SK-N-SH (cell line): ENCODE measurements around the gene ENTPD2. TPM values are rescaled to one million over a fixed set of nuclear protein-coding genes. Genes with fewer than 3 reads are reported as not detected.

Source experiments
- CTCF ChIA-PET: fragments of 300-600, 350-600 bp; formaldehyde crosslinking; extraction: SDS; loops from one replicate; lab custom pipeline; 2021; lab: Yijun Ruan, JAX
- POLR2A ChIA-PET: fragments of 350-600 bp; sonication (Branson Sonifier 250); formaldehyde crosslinking; extraction: SDS; loops from one replicate; lab custom pipeline; 2020; ENCODE audit warnings: antibody characterized with exemption, inconsistent platforms; lab: Yijun Ruan, JAX
- DNase-seq: peaks from one replicate; pipeline ENCODE4 v3.0.0; 2012
- H2AFZ ChIP-seq: fragments of 200-600 bp; sonication (generic); 2 replicates; pipeline ENCODE4 v1.8.1; 2016; ENCODE audit warnings: antibody characterized with exemption, mild to moderate bottlenecking, low read depth
- H3F3A ChIP-seq: fragments of 200-600 bp; sonication (generic); replicated peaks from 2 replicates; pipeline ENCODE3; 2016; ENCODE audit warnings: antibody characterized with exemption, mild to moderate bottlenecking; ENCODE audit not compliant: insufficient read depth
- H3K27ac ChIP-seq, 2 experiments: fragments of 200-500 bp in 1 of 2; fragments of 200-600 bp in 1 of 2; sonication (Bioruptor generic) in 1 of 2; sonication (generic), shearing (Covaris generic) in 1 of 2; 2 replicates each; pipeline versions ENCODE4 v1.5.1 to v1.6.1; 2014 to 2016; ENCODE audit warnings: low read depth in 2 of 2, inconsistent platforms in 1 of 2, low read length in 1 of 2, mild to moderate bottlenecking in 1 of 2, mixed read lengths in 1 of 2
- H3K27me3 ChIP-seq: fragments of 200-600 bp; sonication (generic), shearing (Covaris generic); 2 replicates; pipeline ENCODE4 v1.6.1; 2016; ENCODE audit warnings: mixed run types; ENCODE audit not compliant: insufficient read depth
- H3K36me3 ChIP-seq, 2 experiments: fragments of 200-500 bp in 1 of 2; fragments of 200-600 bp in 1 of 2; sonication (Bioruptor generic) in 1 of 2; sonication (generic) in 1 of 2; replicated peaks in 1 of 2; 2 replicates each; pipeline versions ENCODE3 to v1.5.1; 2014 to 2016; ENCODE audit warnings: low read length in 1 of 2, mild to moderate bottlenecking in 1 of 2; ENCODE audit not compliant: insufficient read depth in 2 of 2, control insufficient read depth in 1 of 2
- H3K4me1 ChIP-seq, 2 experiments: fragments of 200-500 bp in 1 of 2; fragments of 200-600 bp in 1 of 2; sonication (Bioruptor generic) in 1 of 2; sonication (generic), shearing (Covaris generic) in 1 of 2; 2 replicates each; pipeline versions ENCODE4 v1.5.1 to v1.6.1; 2014 to 2016; ENCODE audit warnings: low read depth in 1 of 2, low read length in 1 of 2, mixed run types in 1 of 2; ENCODE audit not compliant: insufficient read depth in 2 of 2, control insufficient read depth in 1 of 2
- H3K4me2 ChIP-seq: fragments of 200-600 bp; sonication (generic), shearing (Covaris generic); 2 replicates; pipeline ENCODE4 v1.6.1; 2017; ENCODE audit warnings: mixed run types
- H3K4me3 ChIP-seq, 2 experiments: fragments of 200-500 bp in 1 of 2; fragments of 200-600 bp in 1 of 2; sonication (Bioruptor generic) in 1 of 2; sonication (generic), shearing (Covaris generic) in 1 of 2; 2 replicates each; pipeline versions ENCODE4 v1.5.1 to v1.8.1; 2014 to 2016; ENCODE audit warnings: low read depth in 2 of 2, inconsistent platforms in 1 of 2, low read length in 1 of 2, mild to moderate bottlenecking in 1 of 2, mixed read lengths in 1 of 2, moderate library complexity in 1 of 2
- H3K79me2 ChIP-seq: fragments of 200-600 bp; sonication (generic); 2 replicates; pipeline ENCODE4 v1.8.1; 2017; ENCODE audit warnings: mild to moderate bottlenecking; ENCODE audit not compliant: insufficient read depth
- H3K9ac ChIP-seq: fragments of 200-600 bp; sonication (generic); 2 replicates; pipeline ENCODE4 v1.6.1; 2017; ENCODE audit warnings: mixed run types
- H3K9me2 ChIP-seq: fragments of 200-600 bp; sonication (generic); 2 replicates; pipeline ENCODE4 v1.6.1; 2017; ENCODE audit warnings: mixed run types
- H3K9me3 ChIP-seq: fragments of 200-600 bp; sonication (generic); 2 replicates; pipeline ENCODE4 v1.6.1; 2017; ENCODE audit warnings: mixed run types, mild to moderate bottlenecking, moderate library complexity
- H4K20me1 ChIP-seq: fragments of 200-600 bp; sonication (generic); 2 replicates; pipeline ENCODE4 v1.6.1; 2017; ENCODE audit warnings: mild to moderate bottlenecking, mixed run types; ENCODE audit not compliant: insufficient read depth
- FOSL2 ChIP-seq: IDR thresholded peaks from 2 replicates; pipeline ENCODE4 v1.4.0; 2012; ENCODE audit warnings: low read depth, mild to moderate bottlenecking, moderate library complexity, borderline replicate concordance
- FOXM1 ChIP-seq: IDR thresholded peaks from 2 replicates; pipeline ENCODE4 v1.4.0; 2012; ENCODE audit warnings: low read depth, mild to moderate bottlenecking
- RAD21 ChIP-seq: IDR thresholded peaks from 2 replicates; pipeline ENCODE4 v1.6.1; 2012; ENCODE audit warnings: mild to moderate bottlenecking, low read length
- RCOR1 ChIP-seq: fragments of 150-350 bp; IDR thresholded peaks from 2 replicates; pipeline ENCODE4 v1.6.1; 2017; ENCODE audit warnings: antibody characterized with exemption, low read length
- RXRA ChIP-seq: IDR thresholded peaks from 2 replicates; pipeline ENCODE4 v1.4.0; 2012; ENCODE audit warnings: low read depth, mild to moderate bottlenecking, borderline replicate concordance
- WGBS: methylation state at CpG from one replicate; pipeline ENCODE4 v1.1.6; 2017; ENCODE audit warnings: low lambda C conversion rate; 5-methylcytosine and 5-hydroxymethylcytosine counted together
- polyA plus RNA-seq, 3 experiments: library from polyadenylated mRNA; depleted of rRNA; stranded (reverse); fragments of >200 nt; gene quantifications; 2 replicates each; pipeline ENCODE4 v1.2.3, GENCODE V29; 2012
- small RNA-seq, 7 experiments: library from RNA; depleted of rRNA; stranded (forward); fragments of <200 nt; gene quantifications; one replicate each; pipeline ENCODE3, GENCODE V24; 2012
- TF ChIP-seq, protein P1 (sequence below): IDR thresholded peaks from 2 replicates; pipeline ENCODE4; 2012
- TF ChIP-seq, protein P2 (sequence below): IDR thresholded peaks from 2 replicates; pipeline ENCODE4 v1.4.0; 2012; ENCODE audit warnings: low read depth, borderline replicate concordance
- TF ChIP-seq, protein P3 (sequence below): fragments of 200-600 bp; sonication (generic); IDR thresholded peaks from 2 replicates; pipeline ENCODE4 v1.6.1; 2017; ENCODE audit warnings: antibody characterized with exemption, mild to moderate bottlenecking, moderate library complexity
- TF ChIP-seq, protein P4 (sequence below): fragments of 150-350 bp; IDR thresholded peaks from 2 replicates; pipeline ENCODE4 v1.6.1; 2016; ENCODE audit warnings: mild to moderate bottlenecking, low read depth, low read length

The ENTPD2 gene
- polyA plus RNA-seq, 1 of the 3 experiments (the other 2 are of a cell fraction) = not detected

DNA sequence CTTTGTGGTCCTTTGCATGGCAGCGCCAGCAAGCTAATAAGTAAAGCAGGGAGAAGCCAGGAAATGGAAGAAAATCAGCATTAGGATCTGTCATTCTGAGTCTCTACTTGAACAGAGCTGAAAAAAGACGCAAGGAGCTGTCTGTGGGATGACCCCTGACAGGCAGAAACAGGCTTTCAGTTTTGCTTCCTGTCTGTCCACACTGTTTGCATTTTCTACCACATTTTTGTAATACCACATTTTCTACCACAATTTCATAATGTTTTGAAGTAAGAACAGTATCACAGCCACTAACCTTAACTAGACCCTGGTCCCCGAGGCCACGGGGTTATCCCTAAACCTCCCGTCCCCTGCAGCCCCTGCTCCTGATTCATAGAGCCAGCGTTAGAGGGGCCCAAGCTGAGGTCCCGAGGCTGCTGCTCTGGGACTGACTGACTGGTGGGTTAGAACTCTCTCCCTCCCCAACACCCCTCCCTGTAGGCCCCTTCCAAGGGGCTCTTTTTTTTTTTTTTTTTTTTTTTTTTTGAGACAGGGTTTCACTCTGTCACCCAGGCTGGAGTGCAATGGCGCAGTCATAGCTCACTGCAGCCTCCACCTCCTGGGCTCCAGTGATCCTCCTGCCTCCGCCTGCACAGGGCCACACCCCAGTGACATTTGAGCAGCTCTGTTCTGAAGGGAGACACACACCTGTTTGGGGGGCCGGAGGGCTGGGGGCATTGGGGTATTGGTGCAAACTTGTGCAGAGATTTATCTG is 53.5 kb downstream of the ENTPD2 start:
- Histone ChIP-seq H3K4me2 (no peak overlapping the region), H3K9ac (no peak overlapping the region), H3K4me1 (peaks cover 9 to 13% of the 10 kb centered on the region in 2 experiments; a peak in 3 of 4 replicates), H3K9me2 (no peaks in the 10 kb centered on the region), H3K36me3 (no peaks in the 10 kb centered on the region), H3K9me3 (no peaks in the 10 kb centered on the region), H3K4me3 (no peak overlapping the region), H3K27me3 (no peaks in the 10 kb centered on the region), H3F3A (no peaks in the 10 kb centered on the region), H3K27ac (no peak overlapping the region), H2AFZ (0 out of 2 replicates have a peak overlapping the region, but pooled peaks have one; percentile 51), H4K20me1 (no peaks in the 10 kb centered on the region), H3K79me2 (no peaks in the 10 kb centered on the region)
- ChIA-PET POLR2A (no interaction called here), CTCF (interaction anchor here (0.6 to 2.7 kb wide), 5 partner anchors 26 to 68 kb away, joined by 3 to 11 read pairs (median 7); no protein-coding TSS in a partner anchor)
- no peak for DNase-seq
- 86% methylated on average over 9 of the region's 10 CpGs for WGBS
- TF ChIP-seq, protein P1, sequence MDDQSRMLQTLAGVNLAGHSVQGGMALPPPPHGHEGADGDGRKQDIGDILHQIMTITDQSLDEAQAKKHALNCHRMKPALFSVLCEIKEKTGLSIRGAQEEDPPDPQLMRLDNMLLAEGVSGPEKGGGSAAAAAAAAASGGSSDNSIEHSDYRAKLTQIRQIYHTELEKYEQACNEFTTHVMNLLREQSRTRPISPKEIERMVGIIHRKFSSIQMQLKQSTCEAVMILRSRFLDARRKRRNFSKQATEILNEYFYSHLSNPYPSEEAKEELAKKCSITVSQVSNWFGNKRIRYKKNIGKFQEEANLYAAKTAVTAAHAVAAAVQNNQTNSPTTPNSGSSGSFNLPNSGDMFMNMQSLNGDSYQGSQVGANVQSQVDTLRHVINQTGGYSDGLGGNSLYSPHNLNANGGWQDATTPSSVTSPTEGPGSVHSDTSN = no peak
- TF ChIP-seq FOXM1 (no peak), FOSL2 (no peak), RAD21 (no peak), RXRA (no peak), RCOR1 (no peak)
- TF ChIP-seq, protein P2, sequence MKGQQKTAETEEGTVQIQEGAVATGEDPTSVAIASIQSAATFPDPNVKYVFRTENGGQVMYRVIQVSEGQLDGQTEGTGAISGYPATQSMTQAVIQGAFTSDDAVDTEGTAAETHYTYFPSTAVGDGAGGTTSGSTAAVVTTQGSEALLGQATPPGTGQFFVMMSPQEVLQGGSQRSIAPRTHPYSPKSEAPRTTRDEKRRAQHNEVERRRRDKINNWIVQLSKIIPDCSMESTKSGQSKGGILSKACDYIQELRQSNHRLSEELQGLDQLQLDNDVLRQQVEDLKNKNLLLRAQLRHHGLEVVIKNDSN = no peak
- TF ChIP-seq, protein P3, sequence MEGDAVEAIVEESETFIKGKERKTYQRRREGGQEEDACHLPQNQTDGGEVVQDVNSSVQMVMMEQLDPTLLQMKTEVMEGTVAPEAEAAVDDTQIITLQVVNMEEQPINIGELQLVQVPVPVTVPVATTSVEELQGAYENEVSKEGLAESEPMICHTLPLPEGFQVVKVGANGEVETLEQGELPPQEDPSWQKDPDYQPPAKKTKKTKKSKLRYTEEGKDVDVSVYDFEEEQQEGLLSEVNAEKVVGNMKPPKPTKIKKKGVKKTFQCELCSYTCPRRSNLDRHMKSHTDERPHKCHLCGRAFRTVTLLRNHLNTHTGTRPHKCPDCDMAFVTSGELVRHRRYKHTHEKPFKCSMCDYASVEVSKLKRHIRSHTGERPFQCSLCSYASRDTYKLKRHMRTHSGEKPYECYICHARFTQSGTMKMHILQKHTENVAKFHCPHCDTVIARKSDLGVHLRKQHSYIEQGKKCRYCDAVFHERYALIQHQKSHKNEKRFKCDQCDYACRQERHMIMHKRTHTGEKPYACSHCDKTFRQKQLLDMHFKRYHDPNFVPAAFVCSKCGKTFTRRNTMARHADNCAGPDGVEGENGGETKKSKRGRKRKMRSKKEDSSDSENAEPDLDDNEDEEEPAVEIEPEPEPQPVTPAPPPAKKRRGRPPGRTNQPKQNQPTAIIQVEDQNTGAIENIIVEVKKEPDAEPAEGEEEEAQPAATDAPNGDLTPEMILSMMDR = no peak
- TF ChIP-seq, protein P4, sequence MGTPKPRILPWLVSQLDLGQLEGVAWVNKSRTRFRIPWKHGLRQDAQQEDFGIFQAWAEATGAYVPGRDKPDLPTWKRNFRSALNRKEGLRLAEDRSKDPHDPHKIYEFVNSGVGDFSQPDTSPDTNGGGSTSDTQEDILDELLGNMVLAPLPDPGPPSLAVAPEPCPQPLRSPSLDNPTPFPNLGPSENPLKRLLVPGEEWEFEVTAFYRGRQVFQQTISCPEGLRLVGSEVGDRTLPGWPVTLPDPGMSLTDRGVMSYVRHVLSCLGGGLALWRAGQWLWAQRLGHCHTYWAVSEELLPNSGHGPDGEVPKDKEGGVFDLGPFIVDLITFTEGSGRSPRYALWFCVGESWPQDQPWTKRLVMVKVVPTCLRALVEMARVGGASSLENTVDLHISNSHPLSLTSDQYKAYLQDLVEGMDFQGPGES = no peak

Small RNA genes within 50 kb of the gene (small RNA-seq; reads per million reads assigned to genes)
- gene RF00153 = 0 reads per million in 7 experiments

Other genes with a start within 250 kb of the ENTPD2 start
- 40.0 and 43.6 TPM in 2 replicates for gene RABL6, start 246.1 kb downstream of the ENTPD2 start, polyA plus RNA-seq (2012; rRNA removed)
- 2.4 and 2.6 TPM in 2 replicates for gene AJM1, start 211.6 kb downstream of the ENTPD2 start, polyA plus RNA-seq (2012; rRNA removed)
- gene PHPT1, start 204.7 kb downstream of the ENTPD2 start, polyA plus RNA-seq (2012; rRNA removed) = 338 and 517 TPM in 2 replicates
- gene MAMDC4, start 201.7 kb downstream of the ENTPD2 start, polyA plus RNA-seq (2012; rRNA removed) = 4.2 and 5.0 TPM in 2 replicates
- 756 and 1,070 TPM in 2 replicates for gene EDF1, start 187.8 kb downstream of the ENTPD2 start, polyA plus RNA-seq (2012; rRNA removed)
- 13.3 and 15.4 TPM in 2 replicates for gene TRAF2, start 167.5 kb downstream of the ENTPD2 start, polyA plus RNA-seq (2012; rRNA removed)
- gene FBXW5, start 109.3 kb downstream of the ENTPD2 start, polyA plus RNA-seq (2012; rRNA removed) = 78.9 and 85.5 TPM in 2 replicates
- 0.28 and 0.49 TPM in 2 replicates for gene C8G, start 108.8 kb downstream of the ENTPD2 start, polyA plus RNA-seq (2012; rRNA removed)
- 0.87 and 1.1 TPM in 2 replicates for gene LCN12, start 101.8 kb downstream of the ENTPD2 start, polyA plus RNA-seq (2012; rRNA removed)
- not detected in 2 replicates for gene PTGDS, start 76.6 kb downstream of the ENTPD2 start, polyA plus RNA-seq (2012; rRNA removed)
- gene LCNL1, start 71.1 kb downstream of the ENTPD2 start, polyA plus RNA-seq (2012; rRNA removed) = not detected in 2 replicates
- 37.8 and 52.9 TPM in 2 replicates for gene PAXX, start 61.6 kb downstream of the ENTPD2 start, polyA plus RNA-seq (2012; rRNA removed)
- gene CLIC3, start 57.5 kb downstream of the ENTPD2 start, polyA plus RNA-seq (2012; rRNA removed) = 0.60 and 1.0 TPM in 2 replicates
- 26.0 and 34.7 TPM in 2 replicates for gene ABCA2, start 25.8 kb downstream of the ENTPD2 start, polyA plus RNA-seq (2012; rRNA removed)
- not detected in 2 replicates for gene FUT7, start 22.0 kb downstream of the ENTPD2 start, polyA plus RNA-seq (2012; rRNA removed)
- 47.4 and 48.1 TPM in 2 replicates for gene NPDC1, start 7.9 kb downstream of the ENTPD2 start, polyA plus RNA-seq (2012; rRNA removed)
- 4.6 and 6.0 TPM in 2 replicates for gene SAPCD2, start 16.5 kb upstream of the ENTPD2 start, polyA plus RNA-seq (2012; rRNA removed)
- gene UAP1L1, start 23.5 kb upstream of the ENTPD2 start, polyA plus RNA-seq (2012; rRNA removed) = 3.2 and 5.6 TPM in 2 replicates
- gene MAN1B1, start 32.9 kb upstream of the ENTPD2 start, polyA plus RNA-seq (2012; rRNA removed) = 57.8 and 61.9 TPM in 2 replicates
- 127 and 141 TPM in 2 replicates for gene DPP7, start 60.7 kb upstream of the ENTPD2 start, polyA plus RNA-seq (2012; rRNA removed)
- gene GRIN1, start 85.1 kb upstream of the ENTPD2 start, polyA plus RNA-seq (2012; rRNA removed) = 0.03 TPM in 1 of 2 replicates, not detected in the other
- gene LRRC26, start 116.0 kb upstream of the ENTPD2 start, polyA plus RNA-seq (2012; rRNA removed) = not detected in 2 replicates
- not detected in 2 replicates for gene TMEM210, start 118.0 kb upstream of the ENTPD2 start, polyA plus RNA-seq (2012; rRNA removed)
- 35.1 and 37.7 TPM in 2 replicates for gene ANAPC2, start 134.5 kb upstream of the ENTPD2 start, polyA plus RNA-seq (2012; rRNA removed)
- gene SSNA1, start 134.6 kb upstream of the ENTPD2 start, polyA plus RNA-seq (2012; rRNA removed) = 100 and 124 TPM in 2 replicates
- gene TPRN, start 146.7 kb upstream of the ENTPD2 start, polyA plus RNA-seq (2012; rRNA removed) = 4.4 and 5.2 TPM in 2 replicates
- gene TMEM203, start 151.6 kb upstream of the ENTPD2 start, polyA plus RNA-seq (2012; rRNA removed) = 55.6 and 57.0 TPM in 2 replicates
- gene NDOR1, start 151.6 kb upstream of the ENTPD2 start, polyA plus RNA-seq (2012; rRNA removed) = 7.9 and 8.6 TPM in 2 replicates
- gene RNF208, start 168.2 kb upstream of the ENTPD2 start, polyA plus RNA-seq (2012; rRNA removed) = 2.0 and 2.7 TPM in 2 replicates
- gene CYSRT1, start 171.1 kb upstream of the ENTPD2 start, polyA plus RNA-seq (2012; rRNA removed) = 2.1 and 2.2 TPM in 2 replicates
- 0.03 and 0.08 TPM in 2 replicates for gene RNF224, start 173.4 kb upstream of the ENTPD2 start, polyA plus RNA-seq (2012; rRNA removed)
- 0.06 TPM in 1 of 2 replicates, not detected in the other for gene SLC34A3, start 176.8 kb upstream of the ENTPD2 start, polyA plus RNA-seq (2012; rRNA removed)
- 415 and 508 TPM in 2 replicates for gene TUBB4B, start 187.2 kb upstream of the ENTPD2 start, polyA plus RNA-seq (2012; rRNA removed)
- gene STPG3, start 197.2 kb upstream of the ENTPD2 start, polyA plus RNA-seq (2012; rRNA removed) = not detected in 2 replicates
- gene NELFB, start 201.3 kb upstream of the ENTPD2 start, polyA plus RNA-seq (2012; rRNA removed) = 52.6 and 62.7 TPM in 2 replicates
- 0.81 and 0.99 TPM in 2 replicates for gene TOR4A, start 223.7 kb upstream of the ENTPD2 start, polyA plus RNA-seq (2012; rRNA removed)
- gene NRARP, start 248.2 kb upstream of the ENTPD2 start, polyA plus RNA-seq (2012; rRNA removed) = 3.9 and 4.2 TPM in 2 replicates